Chondrocyte (in vitro differentiated cells): ENCODE measurements around the gene FLYWCH2. TPM values are rescaled to one million over a fixed set of nuclear protein-coding genes. Genes with fewer than 3 reads are reported as not detected.

Experiments used
- DNase-seq: peaks from one replicate; pipeline ENCODE4 v3.0.0; 2021; ENCODE audit warnings: mixed read lengths, low spot score
- H3K27ac Mint-ChIP-seq: one replicate; pipeline ENCODE4 v1.8.0; 2021; ENCODE audit warnings: mild to moderate bottlenecking, moderate library complexity, mixed read lengths; ENCODE audit not compliant: unreplicated experiment
- H3K27me3 Mint-ChIP-seq: 2 replicates; pipeline ENCODE4 v1.8.0; 2021; ENCODE audit warnings: low read depth, mixed read lengths
- H3K36me3 Mint-ChIP-seq: 2 replicates; pipeline ENCODE4 v1.8.0; 2021; ENCODE audit warnings: low read depth, mixed read lengths
- H3K4me1 Mint-ChIP-seq: 2 replicates; pipeline ENCODE4 v1.8.0; 2021; ENCODE audit warnings: low read depth, mild to moderate bottlenecking, mixed read lengths
- H3K4me3 Mint-ChIP-seq: one replicate; pipeline ENCODE4 v1.8.0; 2021; ENCODE audit warnings: mild to moderate bottlenecking, moderate library complexity, mixed read lengths; ENCODE audit not compliant: unreplicated experiment
- H3K9me3 Mint-ChIP-seq: 2 replicates; pipeline ENCODE4 v1.8.0; 2021; ENCODE audit warnings: low read depth, mixed read lengths
- total RNA-seq: library from RNA; stranded (reverse); gene quantifications from 3 replicates; pipeline ENCODE4 v1.2.1, GENCODE V29; 2021
- TF ChIP-seq, protein P1 (sequence below): fragments of 200-600 bp; sonication (generic); IDR thresholded peaks from 2 replicates; pipeline ENCODE4 v1.5.0; 2021; ENCODE audit warnings: antibody characterized with exemption, mild to moderate bottlenecking, moderate library complexity

The FLYWCH2 gene
- total RNA-seq, 1 donor from 2014 or later = 34.7 TPM

DNA sequence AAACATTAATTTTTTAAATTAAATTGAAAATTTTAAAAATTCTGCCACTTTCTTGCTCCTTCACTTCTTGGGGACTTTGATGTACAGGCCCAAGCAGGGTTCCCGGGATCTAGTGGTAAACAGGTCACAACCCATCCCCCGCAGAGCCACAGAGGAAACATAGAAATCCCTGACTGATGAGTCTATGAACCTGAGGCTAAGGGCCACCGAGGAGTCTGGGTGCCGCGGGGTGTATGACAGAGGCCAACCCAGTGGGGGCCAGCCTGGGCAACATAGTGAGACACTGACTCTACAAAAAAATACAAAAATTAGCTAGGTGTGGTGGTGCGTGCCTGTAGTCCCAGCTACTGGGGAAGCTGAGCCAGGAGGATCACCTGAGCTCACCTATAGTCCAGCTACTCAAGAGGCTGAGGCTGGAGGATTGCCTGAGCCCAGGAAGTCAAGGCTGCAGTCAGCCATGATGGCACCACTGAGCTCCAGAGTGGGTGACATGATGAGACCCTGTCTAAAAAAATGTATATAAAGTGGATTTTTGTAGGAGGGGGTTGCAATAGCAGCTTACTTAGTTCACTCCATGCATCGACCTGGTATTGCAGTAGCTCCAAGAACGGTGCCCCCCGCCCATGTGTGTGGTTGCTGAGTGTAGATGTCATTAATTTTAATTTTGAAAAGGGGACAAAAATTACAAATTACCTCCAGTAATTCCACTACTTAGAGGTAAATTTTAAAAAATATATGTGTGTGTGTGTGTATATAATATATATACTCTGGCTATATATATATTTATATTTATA lies 19.5 kb downstream of the FLYWCH2 start:
- peaks cover 23% of the 10 kb centered on the region for H3K4me1 Mint-ChIP-seq
- DNase-seq = no peak
- TF ChIP-seq, protein P1, sequence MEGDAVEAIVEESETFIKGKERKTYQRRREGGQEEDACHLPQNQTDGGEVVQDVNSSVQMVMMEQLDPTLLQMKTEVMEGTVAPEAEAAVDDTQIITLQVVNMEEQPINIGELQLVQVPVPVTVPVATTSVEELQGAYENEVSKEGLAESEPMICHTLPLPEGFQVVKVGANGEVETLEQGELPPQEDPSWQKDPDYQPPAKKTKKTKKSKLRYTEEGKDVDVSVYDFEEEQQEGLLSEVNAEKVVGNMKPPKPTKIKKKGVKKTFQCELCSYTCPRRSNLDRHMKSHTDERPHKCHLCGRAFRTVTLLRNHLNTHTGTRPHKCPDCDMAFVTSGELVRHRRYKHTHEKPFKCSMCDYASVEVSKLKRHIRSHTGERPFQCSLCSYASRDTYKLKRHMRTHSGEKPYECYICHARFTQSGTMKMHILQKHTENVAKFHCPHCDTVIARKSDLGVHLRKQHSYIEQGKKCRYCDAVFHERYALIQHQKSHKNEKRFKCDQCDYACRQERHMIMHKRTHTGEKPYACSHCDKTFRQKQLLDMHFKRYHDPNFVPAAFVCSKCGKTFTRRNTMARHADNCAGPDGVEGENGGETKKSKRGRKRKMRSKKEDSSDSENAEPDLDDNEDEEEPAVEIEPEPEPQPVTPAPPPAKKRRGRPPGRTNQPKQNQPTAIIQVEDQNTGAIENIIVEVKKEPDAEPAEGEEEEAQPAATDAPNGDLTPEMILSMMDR = no peak
- H3K27ac Mint-ChIP-seq = peak overlapping the region; percentile 27
- no peaks in the 10 kb centered on the region for H3K36me3 Mint-ChIP-seq
- H3K9me3 Mint-ChIP-seq = no peaks in the 10 kb centered on the region
- no peaks in the 10 kb centered on the region for H3K27me3 Mint-ChIP-seq
- H3K4me3 Mint-ChIP-seq = no peak overlapping the region

DNA sequence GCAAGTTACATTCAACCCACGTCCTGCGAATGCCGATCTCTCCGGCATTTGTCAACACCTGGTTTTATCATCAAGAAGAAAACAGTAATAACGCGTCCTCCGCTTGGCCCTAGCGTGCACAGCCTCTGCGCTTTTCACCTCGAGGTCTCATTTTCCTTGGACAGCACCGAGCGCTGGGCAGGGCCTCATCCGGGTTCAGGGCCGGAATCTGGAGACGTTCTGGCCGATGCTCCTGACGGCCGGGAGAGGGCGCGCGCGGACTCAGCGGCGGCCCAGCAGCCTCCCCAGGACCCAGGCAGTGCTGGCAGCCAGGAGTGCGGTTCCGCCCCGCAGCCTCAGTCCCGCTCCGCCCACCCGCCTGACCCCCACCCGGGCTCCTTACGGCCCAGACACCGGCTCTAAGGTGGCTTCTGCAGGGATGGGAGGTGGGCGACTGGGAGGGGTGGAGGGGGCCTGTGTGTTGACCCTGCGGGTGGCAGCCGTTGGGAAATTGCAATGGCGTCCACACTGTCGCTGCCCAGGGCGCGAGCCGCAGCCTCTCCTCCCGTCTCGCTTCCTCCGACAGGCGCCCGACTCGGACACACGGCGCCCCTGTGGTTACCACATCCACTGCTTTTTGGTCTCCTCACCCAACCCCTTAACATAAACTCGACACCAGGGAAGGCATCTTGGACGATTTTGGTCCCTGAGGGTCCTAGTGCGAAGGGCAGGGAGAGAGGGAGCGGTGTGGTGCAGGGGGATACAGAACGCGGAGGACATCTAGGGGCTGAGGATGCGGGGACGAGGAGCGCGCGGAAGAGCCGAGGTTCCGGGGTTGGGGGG lies 21.3 kb downstream of the FLYWCH2 start:
- Mint-ChIP-seq H3K27me3 (no peaks in the 10 kb centered on the region), H3K36me3 (no peaks in the 10 kb centered on the region), H3K9me3 (no peaks in the 10 kb centered on the region), H3K4me3 (peak overlapping the region; percentile 88), H3K4me1 (peaks cover 25% of the 10 kb centered on the region), H3K27ac (peak overlapping the region; percentile 91)
- DNase-seq = no peak
- TF ChIP-seq, protein P1 = peak; percentile 95

DNA sequence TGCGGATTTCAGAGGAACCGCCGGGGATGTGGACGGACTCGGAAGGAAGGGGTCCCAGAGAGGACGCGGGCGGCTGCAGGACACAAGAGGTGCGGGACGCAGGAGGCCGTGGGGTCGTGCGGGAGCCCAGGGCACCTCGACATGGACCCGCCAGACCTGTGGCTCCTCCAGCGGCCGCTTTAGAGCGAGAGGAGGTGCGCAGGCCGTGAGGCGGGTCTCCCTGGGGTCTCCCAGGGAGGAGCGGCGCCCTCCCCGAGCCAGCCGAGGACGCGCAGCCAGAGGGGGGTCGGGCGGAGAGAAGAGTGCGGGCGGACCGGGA lies 21.9 kb downstream of the FLYWCH2 start:
- H3K36me3 Mint-ChIP-seq = no peaks in the 10 kb centered on the region
- TF ChIP-seq, protein P1 = no peak
- H3K27me3 Mint-ChIP-seq = no peaks in the 10 kb centered on the region
- DNase-seq = no peak
- peak overlapping the region; percentile 88 for H3K4me3 Mint-ChIP-seq
- no peaks in the 10 kb centered on the region for H3K9me3 Mint-ChIP-seq
- H3K27ac Mint-ChIP-seq = peak overlapping the region; percentile 91
- peaks cover 25% of the 10 kb centered on the region for H3K4me1 Mint-ChIP-seq

DNA sequence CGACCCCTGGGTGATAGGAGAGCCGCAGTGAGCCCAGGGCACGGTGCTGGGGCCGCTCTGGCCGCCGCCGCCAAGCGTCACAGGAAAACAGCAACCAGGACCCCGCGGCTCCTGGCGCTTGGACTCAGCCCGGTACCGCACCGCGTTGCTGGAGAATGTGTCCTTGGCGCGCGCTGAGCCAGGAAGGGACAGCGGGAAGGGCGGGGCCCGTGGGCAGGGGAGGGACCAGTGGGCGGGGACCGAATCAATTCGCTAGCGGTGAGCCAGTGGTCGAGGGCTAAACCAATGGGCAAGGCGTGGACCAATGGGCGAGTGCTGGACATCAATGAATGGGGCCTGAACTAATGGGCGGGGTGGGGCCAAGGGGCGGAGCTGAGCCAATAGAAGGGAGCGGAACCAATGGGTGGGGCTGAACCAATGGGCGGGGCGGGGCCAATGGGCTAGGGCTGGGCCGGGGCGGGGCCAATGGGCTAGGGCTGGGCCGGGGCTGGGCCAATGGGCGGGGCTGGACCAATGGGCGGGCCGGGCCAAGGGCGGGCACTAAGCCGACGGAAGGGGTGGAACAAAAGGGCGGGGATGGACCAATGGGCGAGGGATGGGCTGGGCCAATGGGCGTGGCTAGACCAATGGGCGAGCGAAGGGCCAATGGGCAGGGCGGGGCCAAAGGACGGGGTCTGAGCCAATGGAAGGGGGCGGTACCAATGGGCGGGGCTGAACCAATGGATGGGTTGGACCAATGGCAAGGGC lies 22.4 kb downstream of the FLYWCH2 start:
- Mint-ChIP-seq H3K36me3 (no peaks in the 10 kb centered on the region), H3K27ac (peak overlapping the region; percentile 92), H3K4me1 (peaks cover 28% of the 10 kb centered on the region), H3K9me3 (no peaks in the 10 kb centered on the region), H3K27me3 (no peaks in the 10 kb centered on the region), H3K4me3 (peak overlapping the region; percentile 88)
- DNase-seq = peak; percentile 99
- TF ChIP-seq, protein P1 = no peak

DNA sequence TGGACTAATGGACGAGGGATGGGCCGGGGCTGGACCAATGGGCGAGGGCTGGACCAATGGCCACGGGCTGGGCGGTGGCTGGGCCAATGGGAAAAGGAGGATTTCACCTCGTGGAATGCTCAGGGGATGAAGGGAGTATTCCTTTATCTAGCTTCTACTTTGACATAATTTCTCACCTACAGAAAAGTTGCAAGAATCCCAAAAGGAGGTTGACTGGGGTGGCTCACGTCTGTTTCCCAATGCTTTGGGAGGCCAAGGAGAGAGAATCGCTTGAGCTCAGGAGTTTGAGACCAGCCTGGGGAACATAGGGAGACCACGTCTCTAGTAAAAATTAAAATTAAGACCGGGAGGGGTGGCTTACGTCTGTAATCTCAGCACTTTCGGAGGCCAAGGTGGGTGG lies 23.0 kb downstream of the FLYWCH2 start:
- peaks cover 33% of the 10 kb centered on the region for H3K4me1 Mint-ChIP-seq
- H3K36me3 Mint-ChIP-seq = no peaks in the 10 kb centered on the region
- peak overlapping the region; percentile 9 for H3K4me3 Mint-ChIP-seq
- no peaks in the 10 kb centered on the region for H3K9me3 Mint-ChIP-seq
- DNase-seq = no peak
- H3K27me3 Mint-ChIP-seq = no peaks in the 10 kb centered on the region
- peak overlapping the region; percentile 92 for H3K27ac Mint-ChIP-seq
- TF ChIP-seq, protein P1 = no peak
